ENCODE data around the gene PEX26. TPM values are rescaled to one million over a fixed set of nuclear protein-coding genes. Genes with fewer than 3 reads are reported as not detected.

PEX26 gene
- total and polyA plus RNA-seq, 2 of the 13 experiments (the other 11 are each of a cell fraction or from before 2014, with no cell fraction given) = 10.6 to 25.1 TPM

GRCh38 chr22:18067548-18068341 lies 10.0 kb upstream of the PEX26 start (continued):
- TF ChIP-seq FOXP4 (CRISPR knock-in tag; IDR thresholded peaks at IDR 0.05) (0 out of 2 replicates have a peak, but pooled peaks have one; percentile 26), LCORL (IDR thresholded peaks at IDR 0.05) (no peak), LCORL (CRISPR knock-in tag; IDR thresholded peaks at IDR 0.05) (no peak), KDM5B (CRISPR knock-in tag; IDR thresholded peaks at IDR 0.05; ENCODE audit: borderline replicate concordance) (0 out of 2 replicates have a peak, but pooled peaks have one; percentile 33), TRAFD1 (CRISPR knock-in tag; IDR thresholded peaks at IDR 0.05; ENCODE audit: borderline replicate concordance) (no peak), ARID3A (IDR thresholded peaks at IDR 0.05; ENCODE audit: low read depth, low read length) (no peak), TMF1 (CRISPR knock-in tag; IDR thresholded peaks at IDR 0.05; ENCODE audit: low read depth) (no peak), ZKSCAN5 (CRISPR knock-in tag; IDR thresholded peaks at IDR 0.05) (0 out of 2 replicates have a peak, but pooled peaks have one; percentile 32), BCL6 (CRISPR knock-in tag; IDR thresholded peaks at IDR 0.05) (no peak), ZNF841 (CRISPR knock-in tag; IDR thresholded peaks at IDR 0.05; ENCODE audit: borderline replicate concordance) (no peak)
- TF ChIP-seq, protein P1, sequence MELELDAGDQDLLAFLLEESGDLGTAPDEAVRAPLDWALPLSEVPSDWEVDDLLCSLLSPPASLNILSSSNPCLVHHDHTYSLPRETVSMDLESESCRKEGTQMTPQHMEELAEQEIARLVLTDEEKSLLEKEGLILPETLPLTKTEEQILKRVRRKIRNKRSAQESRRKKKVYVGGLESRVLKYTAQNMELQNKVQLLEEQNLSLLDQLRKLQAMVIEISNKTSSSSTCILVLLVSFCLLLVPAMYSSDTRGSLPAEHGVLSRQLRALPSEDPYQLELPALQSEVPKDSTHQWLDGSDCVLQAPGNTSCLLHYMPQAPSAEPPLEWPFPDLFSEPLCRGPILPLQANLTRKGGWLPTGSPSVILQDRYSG (CRISPR knock-in tag; IDR thresholded peaks at IDR 0.05) = no peak
- TF ChIP-seq, protein P2, sequence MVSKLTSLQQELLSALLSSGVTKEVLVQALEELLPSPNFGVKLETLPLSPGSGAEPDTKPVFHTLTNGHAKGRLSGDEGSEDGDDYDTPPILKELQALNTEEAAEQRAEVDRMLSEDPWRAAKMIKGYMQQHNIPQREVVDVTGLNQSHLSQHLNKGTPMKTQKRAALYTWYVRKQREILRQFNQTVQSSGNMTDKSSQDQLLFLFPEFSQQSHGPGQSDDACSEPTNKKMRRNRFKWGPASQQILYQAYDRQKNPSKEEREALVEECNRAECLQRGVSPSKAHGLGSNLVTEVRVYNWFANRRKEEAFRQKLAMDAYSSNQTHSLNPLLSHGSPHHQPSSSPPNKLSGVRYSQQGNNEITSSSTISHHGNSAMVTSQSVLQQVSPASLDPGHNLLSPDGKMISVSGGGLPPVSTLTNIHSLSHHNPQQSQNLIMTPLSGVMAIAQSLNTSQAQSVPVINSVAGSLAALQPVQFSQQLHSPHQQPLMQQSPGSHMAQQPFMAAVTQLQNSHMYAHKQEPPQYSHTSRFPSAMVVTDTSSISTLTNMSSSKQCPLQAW (CRISPR knock-in tag; IDR thresholded peaks at IDR 0.05) = peak; percentile 39; the same call in 1 of the 2 replicates
- TF ChIP-seq, protein P3, sequence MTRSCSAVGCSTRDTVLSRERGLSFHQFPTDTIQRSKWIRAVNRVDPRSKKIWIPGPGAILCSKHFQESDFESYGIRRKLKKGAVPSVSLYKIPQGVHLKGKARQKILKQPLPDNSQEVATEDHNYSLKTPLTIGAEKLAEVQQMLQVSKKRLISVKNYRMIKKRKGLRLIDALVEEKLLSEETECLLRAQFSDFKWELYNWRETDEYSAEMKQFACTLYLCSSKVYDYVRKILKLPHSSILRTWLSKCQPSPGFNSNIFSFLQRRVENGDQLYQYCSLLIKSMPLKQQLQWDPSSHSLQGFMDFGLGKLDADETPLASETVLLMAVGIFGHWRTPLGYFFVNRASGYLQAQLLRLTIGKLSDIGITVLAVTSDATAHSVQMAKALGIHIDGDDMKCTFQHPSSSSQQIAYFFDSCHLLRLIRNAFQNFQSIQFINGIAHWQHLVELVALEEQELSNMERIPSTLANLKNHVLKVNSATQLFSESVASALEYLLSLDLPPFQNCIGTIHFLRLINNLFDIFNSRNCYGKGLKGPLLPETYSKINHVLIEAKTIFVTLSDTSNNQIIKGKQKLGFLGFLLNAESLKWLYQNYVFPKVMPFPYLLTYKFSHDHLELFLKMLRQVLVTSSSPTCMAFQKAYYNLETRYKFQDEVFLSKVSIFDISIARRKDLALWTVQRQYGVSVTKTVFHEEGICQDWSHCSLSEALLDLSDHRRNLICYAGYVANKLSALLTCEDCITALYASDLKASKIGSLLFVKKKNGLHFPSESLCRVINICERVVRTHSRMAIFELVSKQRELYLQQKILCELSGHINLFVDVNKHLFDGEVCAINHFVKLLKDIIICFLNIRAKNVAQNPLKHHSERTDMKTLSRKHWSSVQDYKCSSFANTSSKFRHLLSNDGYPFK (CRISPR knock-in tag; IDR thresholded peaks at IDR 0.05; ENCODE audit: borderline replicate concordance) = peak; percentile 26; the same call in 1 of the 2 replicates
